Measurements from ENCODE around the gene SAMD11. TPM values are rescaled to one million over a fixed set of nuclear protein-coding genes. Genes with fewer than 3 reads are reported as not detected.
A peak's percentile ranks its signal among the peaks of the same experiment; 100 is the strongest.
"Not testable (repeated sequence)": the region's sequence is repeated elsewhere in the genome, so short reads cannot be mapped to it uniquely, and the experiment has no call there.

SAMD11 gene
- total RNA-seq, 4 donors from 2014 or later: 6.2 to 28.8 (median 13.9) TPM

- H3K27me3 ChIP-seq: peaks cover 0 to 43% (median 2%) of the 10 kb centered on the region in 4 donors
- WGBS: 86% methylated on average over 9 of the region's 11 CpGs
Observed at GRCh38 chr1:886760-887159, 37.0 kb upstream of the SAMD11 start.

GRCh38 chr1:888297-888696 is 35.4 kb upstream of the SAMD11 start:
- DNase-seq (ENCODE audit: extremely low spot score): no peak
- Histone ChIP-seq H3K4me1 (no peaks in the 10 kb centered on the region), H3K27me3 (peaks cover 0 to 39% (median 2%) of the 10 kb centered on the region in 4 donors), H3K9me3 (no peaks in the 10 kb centered on the region), H3K36me3 (no peaks in the 10 kb centered on the region), H3K27ac (replicated peaks in 1 of 4) (no peak overlapping the region), H3K4me3 (no peak overlapping the region)
- TF ChIP-seq POLR2AphosphoS5 (IDR thresholded peaks at IDR 0.05) (no peak), CTCF (IDR thresholded peaks at IDR 0.05) (no peak), EP300 (IDR thresholded peaks at IDR 0.05) (no peak), POLR2A (IDR thresholded peaks at IDR 0.05; ENCODE audit: low read depth) (no peak)
- intact Hi-C loops (cut with DNase I): no loop called here

More at GRCh38 chr1:886760-887159, 37.0 kb upstream of the SAMD11 start:
- peak; percentile 53 for DNase-seq (ENCODE audit: extremely low spot score)
- Histone ChIP-seq H3K9me3 (no peaks in the 10 kb centered on the region), H3K27ac (replicated peaks in 1 of 4) (no peak overlapping the region), H3K4me3 (no peak overlapping the region), H3K36me3 (no peaks in the 10 kb centered on the region), H3K4me1 (no peaks in the 10 kb centered on the region)
- intact Hi-C loops (cut with DNase I): no loop called here
- TF ChIP-seq POLR2AphosphoS5 (IDR thresholded peaks at IDR 0.05) (no peak), CTCF (IDR thresholded peaks at IDR 0.05) (no peak), EP300 (IDR thresholded peaks at IDR 0.05) (no peak), POLR2A (IDR thresholded peaks at IDR 0.05; ENCODE audit: low read depth) (no peak)

- H3K9me3 ChIP-seq; H3K36me3 ChIP-seq; H3K27ac ChIP-seq (replicated peaks in 1 of 4); H3K4me3 ChIP-seq; H3K4me1 ChIP-seq; DNase-seq (ENCODE audit: extremely low spot score); intact Hi-C loops (cut with DNase I): not testable (repeated sequence)
- WGBS: 81% methylated on average over 4 of the region's 4 CpGs
- peaks cover 0 to 49% (median 2%) of the 10 kb centered on the region in 4 donors for H3K27me3 ChIP-seq
Observed at GRCh38 chr1:889774-890173, 33.9 kb upstream of the SAMD11 start.

DNA sequence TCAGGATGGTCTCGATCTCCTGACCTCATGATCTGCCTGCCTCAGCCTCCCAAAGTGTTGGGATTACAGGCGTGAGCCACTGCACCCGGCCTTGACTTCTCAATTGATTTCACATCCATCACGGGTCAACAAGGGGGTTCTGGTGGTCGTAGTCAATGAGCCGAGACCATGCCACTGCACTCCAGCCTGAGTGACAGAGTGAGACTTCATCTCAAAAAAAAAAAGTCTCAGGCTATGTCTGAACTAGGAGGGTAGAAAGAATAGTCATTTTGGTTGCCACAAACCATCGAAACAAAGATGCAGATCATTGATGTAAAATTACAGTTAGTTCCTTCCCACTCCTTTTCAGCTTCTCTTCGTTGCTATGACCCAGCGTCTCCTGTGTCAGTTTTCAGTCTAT is 33.5 kb upstream of the SAMD11 start:
- H3K4me1 ChIP-seq; H3K27ac ChIP-seq (replicated peaks in 1 of 4); H3K36me3 ChIP-seq; H3K4me3 ChIP-seq; DNase-seq (ENCODE audit: extremely low spot score); H3K9me3 ChIP-seq; intact Hi-C loops (cut with DNase I): not testable (repeated sequence)
- H3K27me3 ChIP-seq: peaks cover 0 to 53% (median 2%) of the 10 kb centered on the region in 4 donors
- WGBS: 82% methylated on average over 9 of the region's 9 CpGs

DNA sequence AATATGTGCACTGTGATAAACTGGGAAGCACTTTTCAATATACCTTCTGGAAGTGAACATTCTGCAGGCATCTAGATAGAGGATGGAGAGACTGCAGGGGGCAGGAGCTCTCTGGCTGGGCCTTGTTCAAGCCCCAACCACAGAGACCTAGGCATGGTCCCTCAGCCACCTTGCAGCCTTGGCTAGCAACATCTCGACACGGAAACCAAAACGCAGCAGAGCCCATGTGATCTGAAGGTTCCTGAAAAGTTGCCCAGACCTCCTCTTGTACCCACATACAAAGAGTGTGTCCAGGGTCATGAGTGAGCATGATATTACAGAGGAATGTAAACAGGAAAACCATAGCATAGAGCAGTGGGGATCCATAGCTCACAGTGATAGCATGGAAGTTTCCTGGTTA is 33.1 kb upstream of the SAMD11 start:
- no peak for TF ChIP-seq POLR2AphosphoS5 (IDR thresholded peaks at IDR 0.05)
- no peak for TF ChIP-seq EP300 (IDR thresholded peaks at IDR 0.05)
- no peak for TF ChIP-seq POLR2A (IDR thresholded peaks at IDR 0.05; ENCODE audit: low read depth)
- no peak for TF ChIP-seq CTCF (IDR thresholded peaks at IDR 0.05)
- Histone ChIP-seq H3K9me3 (no peaks in the 10 kb centered on the region), H3K4me1 (no peaks in the 10 kb centered on the region), H3K4me3 (no peak overlapping the region), H3K27ac (replicated peaks in 1 of 4) (no peak overlapping the region), H3K36me3 (no peaks in the 10 kb centered on the region), H3K27me3 (peaks cover 0 to 58% (median 2%) of the 10 kb centered on the region in 4 donors)
- intact Hi-C loops (cut with DNase I): no loop called here
- no peak for DNase-seq (ENCODE audit: extremely low spot score)
- 31% methylated on average over 3 of the region's 3 CpGs for WGBS

DNA sequence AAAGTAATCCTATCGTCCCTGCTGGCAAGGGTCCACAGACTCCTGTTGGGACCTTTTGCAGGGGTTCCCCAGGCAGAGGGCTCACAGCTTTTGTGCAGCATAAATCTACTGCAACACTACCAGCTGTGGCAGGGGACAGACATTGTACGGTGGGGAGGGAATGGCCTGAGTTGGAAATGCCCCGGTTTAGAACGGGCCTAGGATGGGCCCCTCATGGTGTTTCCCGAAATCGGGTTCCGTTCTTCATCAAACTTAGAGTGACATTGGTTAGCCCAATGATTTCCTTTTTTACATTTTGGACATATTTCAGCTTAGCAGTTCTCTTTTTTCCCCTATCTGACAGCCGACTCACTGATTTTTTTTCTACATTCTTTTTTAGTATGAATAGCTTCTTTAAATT is 26.5 kb upstream of the SAMD11 start:
- Histone ChIP-seq H3K4me1 (no peaks in the 10 kb centered on the region), H3K27me3 (peaks cover 0 to 76% (median 0%) of the 10 kb centered on the region in 4 donors), H3K36me3 (no peaks in the 10 kb centered on the region), H3K27ac (replicated peaks in 1 of 4) (no peak overlapping the region), H3K9me3 (no peaks in the 10 kb centered on the region), H3K4me3 (no peak overlapping the region)
- 66% methylated on average over 8 of the region's 8 CpGs for WGBS
- intact Hi-C loops (cut with DNase I): no loop called here
- DNase-seq (ENCODE audit: extremely low spot score): peak; percentile 84
- no peak for TF ChIP-seq POLR2AphosphoS5 (IDR thresholded peaks at IDR 0.05)
- TF ChIP-seq POLR2A (IDR thresholded peaks at IDR 0.05; ENCODE audit: low read depth): no peak
- no peak for TF ChIP-seq EP300 (IDR thresholded peaks at IDR 0.05)
- no peak for TF ChIP-seq CTCF (IDR thresholded peaks at IDR 0.05)

- H3K27ac ChIP-seq (replicated peaks in 1 of 4); H3K9me3 ChIP-seq; H3K36me3 ChIP-seq; H3K4me3 ChIP-seq; H3K4me1 ChIP-seq; intact Hi-C loops (cut with DNase I): not testable (repeated sequence)
- 71% methylated on average over 17 of the region's 17 CpGs for WGBS
- H3K27me3 ChIP-seq: peaks cover 0 to 81% (median 0%) of the 10 kb centered on the region in 4 donors
- DNase-seq (ENCODE audit: extremely low spot score): peak; percentile 12
Observed at GRCh38 chr1:897951-898350, 25.8 kb upstream of the SAMD11 start.
